HCT116 (cell line): ENCODE results near the gene AGAP1. TPM values are rescaled to one million over a fixed set of nuclear protein-coding genes. Genes with fewer than 3 reads are reported as not detected.

Experiments used
- ATAC-seq: fragments of 200-7000 bp; cut with Tn5 transposase; 2 replicates; pipeline ENCODE4 v1.9.1; 2020; ENCODE audit warnings: mild to moderate bottlenecking, moderate library complexity
- BruUV-seq: library from RNA; stranded (reverse); fragments of 400-500 nt; replicated peaks from 2 replicates; lab custom pipeline; 2021; lab: Mats Ljungman, UMichigan
- CTCF ChIA-PET: fragments of 300-600 bp; sonication (Branson Sonifier 250); formaldehyde crosslinking; loops from one replicate; lab custom pipeline; 2021; ENCODE audit warnings: antibody characterized with exemption; lab: Charles Lee
- POLR2A ChIA-PET: fragments of 300-600, 350-600 bp; sonication (Branson Sonifier 250); formaldehyde crosslinking; loops from one replicate; lab custom pipeline; 2021; ENCODE audit warnings: antibody characterized with exemption; lab: Charles Lee
- RAD21 ChIA-PET, 2 experiments: fragments of 300-600 bp; sonication (Branson Sonifier 250); formaldehyde crosslinking; loops; one replicate each; lab custom pipeline; 2023; ENCODE audit warnings: low total read pairs in 2 of 2; ENCODE audit not compliant: uncharacterized antibody in 2 of 2, unreplicated experiment in 2 of 2, low non-redundant PET in 1 of 2; lab: Charles Lee
- DNase-seq: peaks from one replicate; pipeline ENCODE4 v3.0.0-alpha.2; 2010; ENCODE audit warnings: low read depth, low spot score
- H2AFZ ChIP-seq: fragments of 200-600 bp; shearing (Covaris generic), sonication (generic); 2 replicates; pipeline ENCODE4 v1.6.1; 2017; ENCODE audit warnings: low read depth, mixed run types, mixed read lengths, antibody characterized with exemption, low read length; ENCODE audit not compliant: poor library complexity, severe bottlenecking
- H3K27ac ChIP-seq: 2 replicates; pipeline ENCODE4 v1.5.1; 2012; ENCODE audit warnings: low read depth, low read length
- H3K27me3 ChIP-seq: fragments of 200-600 bp; sonication (generic); 2 replicates; pipeline ENCODE4 v1.6.1; 2016; ENCODE audit warnings: mixed run types, low read length, mixed read lengths; ENCODE audit not compliant: insufficient read depth
- H3K36me3 ChIP-seq, 2 experiments: fragments of 200-500 bp in 1 of 2; fragments of 200-600 bp in 1 of 2; sonication (Bioruptor generic) in 1 of 2; sonication (generic) in 1 of 2; 2 replicates each; pipeline versions ENCODE4 v1.5.1 to v1.6.1; 2014 to 2016; ENCODE audit warnings: low read length in 2 of 2, inconsistent platforms in 1 of 2, mixed read lengths in 1 of 2, mixed run types in 1 of 2; ENCODE audit not compliant: insufficient read depth in 2 of 2, control insufficient read depth in 1 of 2
- H3K4me1 ChIP-seq, 2 experiments: fragments of 200-600 bp in 1 of 2; sonication (generic) in 1 of 2; 2 replicates each; pipeline versions ENCODE4 v1.5.1 to v1.6.1; 2012 to 2017; ENCODE audit warnings: low read length in 2 of 2, inconsistent platforms in 1 of 2, mild to moderate bottlenecking in 1 of 2, mixed read lengths in 1 of 2, mixed run types in 1 of 2, moderate library complexity in 1 of 2; ENCODE audit not compliant: insufficient read depth in 2 of 2, control insufficient read depth in 1 of 2
- H3K4me2 ChIP-seq: fragments of 200-600 bp; sonication (generic); 2 replicates; pipeline ENCODE4 v1.6.1; 2017; ENCODE audit warnings: mixed run types, low read length, mixed read lengths
- H3K4me3 ChIP-seq, 2 experiments: fragments of 200-600 bp in 1 of 2; sonication (generic) in 1 of 2; replicated peaks in 1 of 2; 2 replicates each; pipeline ENCODE4 v1.5.1; 2011 to 2016; ENCODE audit warnings: low read length in 2 of 2, control low read depth in 1 of 2, low read depth in 1 of 2, mild to moderate bottlenecking in 1 of 2, mixed read lengths in 1 of 2, mixed run types in 1 of 2
- H3K79me2 ChIP-seq: fragments of 200-600 bp; sonication (generic); 2 replicates; pipeline ENCODE4 v1.6.1; 2017; ENCODE audit warnings: mild to moderate bottlenecking, mixed run types, low read length, moderate library complexity, mixed read lengths; ENCODE audit not compliant: insufficient read depth
- H3K9ac ChIP-seq: fragments of 200-600 bp; sonication (generic); 2 replicates; pipeline ENCODE4 v1.6.1; 2016; ENCODE audit warnings: low read length, mixed read lengths
- H3K9me2 ChIP-seq: fragments of 200-600 bp; sonication (generic), shearing (Covaris generic); 2 replicates; pipeline ENCODE4 v1.6.1; 2017; ENCODE audit warnings: mixed run types, mild to moderate bottlenecking, moderate library complexity; ENCODE audit not compliant: insufficient read depth
- H3K9me3 ChIP-seq, 2 experiments: fragments of 200-500 bp in 1 of 2; fragments of 200-600 bp in 1 of 2; sonication (Bioruptor generic) in 1 of 2; sonication (generic) in 1 of 2; 2 replicates each; pipeline ENCODE4 v1.6.1; 2014 to 2017; ENCODE audit warnings: low read length in 2 of 2, mixed read lengths in 2 of 2, inconsistent platforms in 1 of 2, low read depth in 1 of 2, mild to moderate bottlenecking in 1 of 2, mixed run types in 1 of 2, moderate library complexity in 1 of 2; ENCODE audit not compliant: control insufficient read depth in 1 of 2, insufficient read depth in 1 of 2
- H4K20me1 ChIP-seq: fragments of 200-600 bp; sonication (generic), shearing (Covaris generic); 2 replicates; pipeline ENCODE4 v1.6.1; 2017; ENCODE audit warnings: mixed run types, mild to moderate bottlenecking, moderate library complexity; ENCODE audit not compliant: insufficient read depth
- EZH2 ChIP-seq: fragments of 200-600 bp; sonication (generic); IDR thresholded peaks from 2 replicates; pipeline ENCODE4 v1.6.1; 2017; ENCODE audit warnings: antibody characterized with exemption, mixed run types
- RAD21 ChIP-seq: IDR thresholded peaks from 2 replicates; pipeline ENCODE4 v1.6.1; 2012; ENCODE audit warnings: low read depth, mild to moderate bottlenecking
- SRF ChIP-seq: IDR thresholded peaks from 2 replicates; pipeline ENCODE4 v1.6.1; 2012; ENCODE audit warnings: low read depth
- ZFX ChIP-seq: fragments of 450-650 bp; IDR thresholded peaks from 2 replicates; pipeline ENCODE4 v1.6.1; 2017
- intact Hi-C: fragments of 100-400 bp; cut with micrococcal nuclease; formaldehyde crosslinking; loops from 2 replicates; pipeline ENCODE4 v1.10.0; 2022
- total RNA-seq: library from RNA; stranded (reverse); gene quantifications from one replicate; pipeline ENCODE4 v1.2.1, GENCODE V29; 2021; ENCODE audit not compliant: unreplicated experiment
- TF ChIP-seq, protein P1 (sequence below), 3 experiments: fragments of 200-600 bp in 1 of 3; sonication (generic) in 1 of 3; IDR thresholded peaks in 2 of 3; conservative IDR thresholded peaks in 1 of 3; 2 replicates each; pipeline ENCODE4 v1.5.1; 2012 to 2017; ENCODE audit warnings: low read depth in 2 of 3, low read length in 2 of 3, antibody characterized with exemption in 1 of 3, borderline replicate concordance in 1 of 3, control low read depth in 1 of 3, mild to moderate bottlenecking in 1 of 3, mixed read lengths in 1 of 3, mixed run types in 1 of 3, moderate library complexity in 1 of 3; ENCODE audit not compliant: insufficient read depth in 1 of 3

Gene AGAP1
- total RNA-seq, 1 experiment from 2014 or later = 43.8 TPM

DNA sequence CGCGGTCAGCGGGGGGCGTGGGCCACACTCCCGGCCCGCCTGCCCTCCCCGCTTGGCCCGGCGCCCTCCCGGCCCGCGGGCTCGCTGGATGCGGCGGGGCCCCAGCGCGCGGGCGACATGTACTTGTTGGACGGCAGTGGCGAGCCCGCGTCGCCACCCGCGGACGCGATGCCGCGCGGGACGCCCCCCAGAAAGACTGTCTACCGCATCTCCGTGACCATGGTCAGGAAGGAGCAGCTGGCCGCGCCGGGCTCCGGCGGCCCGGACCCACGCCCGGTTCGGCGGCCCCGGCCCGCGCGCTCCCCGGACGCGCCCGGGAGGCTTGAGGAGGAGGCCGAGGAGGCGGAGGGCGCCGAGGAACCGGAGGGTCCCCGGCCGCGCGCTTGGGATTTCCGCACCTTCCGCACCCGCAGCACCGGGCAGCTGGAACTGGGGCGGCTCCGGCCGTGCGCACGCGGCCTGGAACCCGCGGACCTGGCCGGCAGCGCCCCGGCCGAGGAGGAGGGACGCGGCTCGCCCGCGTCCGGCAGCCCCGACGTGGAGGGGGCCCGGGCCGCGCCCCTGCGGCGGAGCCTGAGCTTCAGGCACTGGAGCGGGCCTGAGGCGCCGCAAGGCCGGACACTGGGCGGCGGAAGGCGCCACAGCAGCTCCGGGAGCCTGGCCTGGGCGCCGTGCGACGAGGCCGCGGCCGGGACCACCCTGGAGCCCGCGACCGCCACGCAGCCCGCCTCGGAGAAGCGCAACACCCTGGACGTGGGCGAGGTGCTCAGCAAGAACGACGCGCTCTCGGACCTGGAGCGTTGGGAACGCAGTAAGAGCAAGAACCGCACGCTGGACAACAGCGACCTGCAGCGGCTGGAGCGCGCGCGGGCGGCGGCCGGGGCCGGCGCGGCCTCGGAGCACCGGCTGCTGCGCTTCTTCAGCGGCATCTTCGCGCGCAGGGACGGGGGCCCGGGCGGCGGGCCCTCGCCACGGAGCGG is 176.4 kb downstream of the AGAP1 start:
- H4K20me1 ChIP-seq = peaks cover 7% of the 10 kb centered on the region; the same call in 1 of the 2 replicates
- H3K9me2 ChIP-seq = no peaks in the 10 kb centered on the region
- H2AFZ ChIP-seq = no peak overlapping the region
- H3K4me2 ChIP-seq = peak overlapping the region; percentile 81
- H3K27ac ChIP-seq = peak overlapping the region; percentile 61; the same call in 1 of the 2 replicates
- no peaks in the 10 kb centered on the region for H3K36me3 ChIP-seq
- POLR2A ChIA-PET = no interaction called here
- no TSS peak for BruUV-seq
- H3K9me3 ChIP-seq = no peaks in the 10 kb centered on the region
- CTCF ChIA-PET = no interaction called here
- H3K9ac ChIP-seq = peak overlapping the region; percentile 69
- peak overlapping the region; percentile 36 to 63 for H3K4me3 ChIP-seq
- peaks cover 70% of the 10 kb centered on the region for H3K79me2 ChIP-seq
- H3K4me1 ChIP-seq = peaks cover 15 to 34% of the 10 kb centered on the region in 2 experiments; a peak in 3 of 4 replicates
- RAD21 ChIA-PET = no interaction called here
- H3K27me3 ChIP-seq = no peaks in the 10 kb centered on the region
- intact Hi-C loops = loop anchor here (10.0 kb wide), 1 partner anchor 75 kb away; no protein-coding TSS in a partner anchor
- TF ChIP-seq ZFX = peak; percentile 22; the same call in 1 of the 2 replicates
- no peak for TF ChIP-seq SRF
- peak; percentile 49 for TF ChIP-seq RAD21
- TF ChIP-seq EZH2 = no peak
- TF ChIP-seq, protein P1, sequence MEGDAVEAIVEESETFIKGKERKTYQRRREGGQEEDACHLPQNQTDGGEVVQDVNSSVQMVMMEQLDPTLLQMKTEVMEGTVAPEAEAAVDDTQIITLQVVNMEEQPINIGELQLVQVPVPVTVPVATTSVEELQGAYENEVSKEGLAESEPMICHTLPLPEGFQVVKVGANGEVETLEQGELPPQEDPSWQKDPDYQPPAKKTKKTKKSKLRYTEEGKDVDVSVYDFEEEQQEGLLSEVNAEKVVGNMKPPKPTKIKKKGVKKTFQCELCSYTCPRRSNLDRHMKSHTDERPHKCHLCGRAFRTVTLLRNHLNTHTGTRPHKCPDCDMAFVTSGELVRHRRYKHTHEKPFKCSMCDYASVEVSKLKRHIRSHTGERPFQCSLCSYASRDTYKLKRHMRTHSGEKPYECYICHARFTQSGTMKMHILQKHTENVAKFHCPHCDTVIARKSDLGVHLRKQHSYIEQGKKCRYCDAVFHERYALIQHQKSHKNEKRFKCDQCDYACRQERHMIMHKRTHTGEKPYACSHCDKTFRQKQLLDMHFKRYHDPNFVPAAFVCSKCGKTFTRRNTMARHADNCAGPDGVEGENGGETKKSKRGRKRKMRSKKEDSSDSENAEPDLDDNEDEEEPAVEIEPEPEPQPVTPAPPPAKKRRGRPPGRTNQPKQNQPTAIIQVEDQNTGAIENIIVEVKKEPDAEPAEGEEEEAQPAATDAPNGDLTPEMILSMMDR (IDR thresholded peaks at IDR 0.05 in 2 of 3, conservative IDR thresholded peaks at IDR 0.05 in 1 of 3; ENCODE audit: borderline replicate concordance in 1 of 3, insufficient read depth in 1 of 3, low read depth in 2 of 3, low read length in 2 of 3) = peak in 2 of 3 experiments; percentile 12 to 27; a peak in 1 of 6 replicates
- peak; percentile 24 for ATAC-seq
- no peak for DNase-seq
